Cardiac fibroblast (primary cell): ENCODE measurements around the gene CAB39L.

Source experiments
- DNase-seq, 2 donors: peaks; one replicate each; pipeline versions ENCODE4 v3.0.0 to v3.0.0-alpha.2; 2010; ENCODE audit warnings: low read depth in 2 of 2
- H3K4me3 ChIP-seq, 2 donors: replicated peaks in 1 of 2; 1 replicate in 1 of 2; 2 replicates in 1 of 2; pipeline ENCODE4 v1.5.1; 2011; ENCODE audit warnings: low read depth in 2 of 2, low read length in 2 of 2, mild to moderate bottlenecking in 2 of 2, moderate library complexity in 1 of 2
- TF ChIP-seq, protein P1 (sequence below): IDR thresholded peaks from one replicate; pipeline ENCODE4 v1.5.1; 2011; ENCODE audit warnings: low read depth, mild to moderate bottlenecking, low read length, inconsistent platforms

The CAB39L gene

DNA sequence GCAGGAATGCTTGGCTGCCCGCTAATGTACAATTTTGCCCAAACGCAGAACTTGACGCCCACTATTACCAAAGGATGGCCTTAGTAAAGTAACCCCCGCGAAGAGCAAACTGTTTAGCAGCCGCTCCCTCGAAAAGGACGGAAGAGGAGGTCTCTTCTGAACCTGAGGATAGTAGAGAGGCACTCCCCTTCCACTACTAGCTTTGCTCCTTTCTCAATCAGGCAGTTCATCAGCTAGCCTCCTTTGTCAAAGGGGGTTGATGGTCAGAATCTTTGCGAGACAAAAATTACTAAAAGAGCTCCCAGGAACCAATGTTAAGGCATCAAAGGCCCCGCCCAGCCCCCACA, 534 bp downstream of the CAB39L start:
- TF ChIP-seq, protein P1, sequence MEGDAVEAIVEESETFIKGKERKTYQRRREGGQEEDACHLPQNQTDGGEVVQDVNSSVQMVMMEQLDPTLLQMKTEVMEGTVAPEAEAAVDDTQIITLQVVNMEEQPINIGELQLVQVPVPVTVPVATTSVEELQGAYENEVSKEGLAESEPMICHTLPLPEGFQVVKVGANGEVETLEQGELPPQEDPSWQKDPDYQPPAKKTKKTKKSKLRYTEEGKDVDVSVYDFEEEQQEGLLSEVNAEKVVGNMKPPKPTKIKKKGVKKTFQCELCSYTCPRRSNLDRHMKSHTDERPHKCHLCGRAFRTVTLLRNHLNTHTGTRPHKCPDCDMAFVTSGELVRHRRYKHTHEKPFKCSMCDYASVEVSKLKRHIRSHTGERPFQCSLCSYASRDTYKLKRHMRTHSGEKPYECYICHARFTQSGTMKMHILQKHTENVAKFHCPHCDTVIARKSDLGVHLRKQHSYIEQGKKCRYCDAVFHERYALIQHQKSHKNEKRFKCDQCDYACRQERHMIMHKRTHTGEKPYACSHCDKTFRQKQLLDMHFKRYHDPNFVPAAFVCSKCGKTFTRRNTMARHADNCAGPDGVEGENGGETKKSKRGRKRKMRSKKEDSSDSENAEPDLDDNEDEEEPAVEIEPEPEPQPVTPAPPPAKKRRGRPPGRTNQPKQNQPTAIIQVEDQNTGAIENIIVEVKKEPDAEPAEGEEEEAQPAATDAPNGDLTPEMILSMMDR = no peak
- DNase-seq = peak; percentile 40 to 51
- H3K4me3 ChIP-seq = peak overlapping the region; percentile 67 to 90

DNA sequence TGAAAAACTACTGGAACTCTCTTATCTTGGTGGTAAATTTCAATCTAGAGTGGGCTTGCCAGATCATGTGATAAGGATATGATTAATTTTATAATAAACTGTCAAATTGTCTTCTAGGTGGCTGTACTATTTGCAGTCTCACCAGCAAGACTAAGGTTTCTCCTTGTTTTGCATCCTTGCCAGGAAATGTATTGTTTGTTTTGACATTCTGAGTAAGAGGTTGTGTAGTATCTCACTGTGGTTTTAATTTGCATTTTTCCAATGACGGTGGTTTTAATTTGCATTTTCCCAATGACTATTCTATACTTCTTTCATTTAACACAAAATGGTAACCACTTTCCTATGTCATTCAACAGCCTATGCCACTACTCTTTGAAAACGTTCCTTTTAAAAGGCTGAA, 2.0 kb downstream of the CAB39L start:
- DNase-seq = peak; percentile 18 to 51
- TF ChIP-seq, protein P1 = no peak
- no peak overlapping the region for H3K4me3 ChIP-seq

- DNase-seq = no peak
- TF ChIP-seq, protein P1 = no peak
- no peak overlapping the region for H3K4me3 ChIP-seq
Observed at GRCh38 chr13:49441312-49441711, 2.6 kb downstream of the CAB39L start.

- TF ChIP-seq, protein P1 = no peak
- no peak overlapping the region for H3K4me3 ChIP-seq
- DNase-seq = no peak
Observed at GRCh38 chr13:49439609-49440008, 4.3 kb downstream of the CAB39L start.

DNA sequence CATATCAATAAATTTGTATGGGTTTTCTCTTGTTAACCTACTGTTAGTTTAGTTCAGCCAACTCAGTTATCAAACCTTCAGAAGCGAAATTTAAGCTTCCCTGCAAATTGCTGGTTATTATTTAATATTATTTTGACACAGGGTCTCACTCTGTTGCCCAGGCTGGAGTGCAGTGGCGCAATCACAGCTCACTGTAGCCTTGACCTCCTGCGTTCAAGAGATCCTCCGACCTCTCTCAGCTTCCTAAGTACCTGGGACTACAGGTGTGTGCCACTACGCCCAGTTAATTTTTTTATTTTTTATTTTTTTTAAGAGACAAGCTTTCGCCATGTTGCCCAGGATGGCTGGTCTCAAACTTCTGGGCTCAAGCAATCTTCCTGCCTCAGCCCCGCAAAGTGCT, 6.2 kb downstream of the CAB39L start:
- TF ChIP-seq, protein P1 = no peak
- DNase-seq = no peak
- H3K4me3 ChIP-seq = no peak overlapping the region

DNA sequence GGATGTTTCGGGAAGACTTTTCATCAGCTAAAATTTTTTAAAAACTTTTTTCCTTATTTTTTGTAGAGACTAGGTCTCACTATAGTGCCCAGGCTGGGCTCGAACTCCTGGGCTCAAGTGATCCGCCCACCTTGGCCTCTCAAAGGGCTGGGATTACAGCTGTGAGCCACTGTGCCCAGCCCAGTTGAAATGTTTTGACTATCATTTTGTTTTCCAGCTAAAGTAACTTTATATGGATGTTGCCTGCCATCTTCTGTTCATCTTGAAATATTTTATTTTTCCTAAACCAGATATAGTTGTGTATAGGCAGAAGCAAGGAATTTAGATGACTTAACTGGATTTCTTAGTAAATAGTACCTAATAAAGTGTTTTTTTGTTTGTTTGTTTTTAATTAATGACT, 7.0 kb downstream of the CAB39L start:
- H3K4me3 ChIP-seq = no peak overlapping the region
- TF ChIP-seq, protein P1 = no peak
- peak; percentile 79 to 80 for DNase-seq

DNA sequence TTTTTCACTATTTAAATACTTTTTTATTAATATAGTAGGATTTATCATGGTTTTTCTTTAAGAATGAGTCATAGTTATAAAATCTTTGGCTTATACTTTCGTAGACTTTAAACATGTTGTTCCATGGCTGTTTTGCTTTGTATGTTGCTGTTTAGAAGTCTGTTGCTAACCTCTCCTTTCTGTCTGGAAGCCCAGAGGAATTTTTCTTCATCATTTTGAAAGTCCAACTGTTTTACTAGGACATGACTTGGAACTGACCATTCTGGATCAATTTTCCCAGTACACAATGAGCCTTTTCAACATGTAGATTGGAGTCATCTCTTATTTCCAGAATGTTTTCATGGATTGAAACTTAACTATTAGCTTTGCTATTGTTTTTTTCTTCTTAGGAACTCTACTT, 7.9 kb downstream of the CAB39L start:
- H3K4me3 ChIP-seq = no peak overlapping the region
- peak; percentile 38 to 60 for DNase-seq
- TF ChIP-seq, protein P1 = no peak
